Measurements from ENCODE around the gene TECPR2. TPM values are rescaled to one million over a fixed set of nuclear protein-coding genes. Genes with fewer than 3 reads are reported as not detected.

TECPR2 gene
- total and polyA plus RNA-seq, 2 donors from 2014 or later, result 6.0 to 30.2 TPM

- Histone ChIP-seq H3K36me3 (ENCODE audit: control insufficient read depth in 2 of 3, insufficient read depth in 3 of 3, low read length in 3 of 3) (peaks cover 0 to 17% (median 8%) of the 10 kb centered on the region in 3 donors), H3K9me3 (ENCODE audit: control insufficient read depth in 2 of 3, insufficient read depth in 1 of 3, low read length in 3 of 3) (no peaks in the 10 kb centered on the region), H3K27ac (ENCODE audit: low read depth in 2 of 2, low read length in 2 of 2) (no peak overlapping the region), H3K9ac (ENCODE audit: low read length in 3 of 3) (no peak overlapping the region), H3K27me3 (ENCODE audit: control insufficient read depth, insufficient read depth, low read length) (no peaks in the 10 kb centered on the region), H3K4me3 (ENCODE audit: low read length in 3 of 3) (no peak overlapping the region), H3K4me1 (ENCODE audit: control insufficient read depth in 2 of 3, insufficient read depth in 2 of 3, low read depth in 1 of 3, low read length in 3 of 3) (no peaks in the 10 kb centered on the region)
- intact Hi-C loops (cut with DNase I), result no loop called here
- no peak for DNase-seq
- FAIRE-seq, result no peak
- TF ChIP-seq, protein P1, sequence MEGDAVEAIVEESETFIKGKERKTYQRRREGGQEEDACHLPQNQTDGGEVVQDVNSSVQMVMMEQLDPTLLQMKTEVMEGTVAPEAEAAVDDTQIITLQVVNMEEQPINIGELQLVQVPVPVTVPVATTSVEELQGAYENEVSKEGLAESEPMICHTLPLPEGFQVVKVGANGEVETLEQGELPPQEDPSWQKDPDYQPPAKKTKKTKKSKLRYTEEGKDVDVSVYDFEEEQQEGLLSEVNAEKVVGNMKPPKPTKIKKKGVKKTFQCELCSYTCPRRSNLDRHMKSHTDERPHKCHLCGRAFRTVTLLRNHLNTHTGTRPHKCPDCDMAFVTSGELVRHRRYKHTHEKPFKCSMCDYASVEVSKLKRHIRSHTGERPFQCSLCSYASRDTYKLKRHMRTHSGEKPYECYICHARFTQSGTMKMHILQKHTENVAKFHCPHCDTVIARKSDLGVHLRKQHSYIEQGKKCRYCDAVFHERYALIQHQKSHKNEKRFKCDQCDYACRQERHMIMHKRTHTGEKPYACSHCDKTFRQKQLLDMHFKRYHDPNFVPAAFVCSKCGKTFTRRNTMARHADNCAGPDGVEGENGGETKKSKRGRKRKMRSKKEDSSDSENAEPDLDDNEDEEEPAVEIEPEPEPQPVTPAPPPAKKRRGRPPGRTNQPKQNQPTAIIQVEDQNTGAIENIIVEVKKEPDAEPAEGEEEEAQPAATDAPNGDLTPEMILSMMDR (IDR thresholded peaks at IDR 0.05; ENCODE audit: borderline replicate concordance, extremely low read depth, insufficient read depth), result no peak
Measured at GRCh38 chr14:102461490-102462338, 99.0 kb downstream of the TECPR2 start.

- no peak for DNase-seq
- Histone ChIP-seq H3K27me3 (ENCODE audit: control insufficient read depth, insufficient read depth, low read length) (no peaks in the 10 kb centered on the region), H3K4me3 (ENCODE audit: low read length in 3 of 3) (no peak overlapping the region), H3K9ac (ENCODE audit: low read length in 3 of 3) (no peak overlapping the region), H3K9me3 (ENCODE audit: control insufficient read depth in 2 of 3, insufficient read depth in 1 of 3, low read length in 3 of 3) (no peaks in the 10 kb centered on the region), H3K27ac (ENCODE audit: low read depth in 2 of 2, low read length in 2 of 2) (no peak overlapping the region), H3K4me1 (ENCODE audit: control insufficient read depth in 2 of 3, insufficient read depth in 2 of 3, low read depth in 1 of 3, low read length in 3 of 3) (no peaks in the 10 kb centered on the region), H3K36me3 (ENCODE audit: control insufficient read depth in 2 of 3, insufficient read depth in 3 of 3, low read length in 3 of 3) (peaks cover 0 to 17% (median 8%) of the 10 kb centered on the region in 3 donors)
- TF ChIP-seq, protein P1 (IDR thresholded peaks at IDR 0.05; ENCODE audit: borderline replicate concordance, extremely low read depth, insufficient read depth), result no peak
- intact Hi-C loops (cut with DNase I), result no loop called here
- no peak for FAIRE-seq
Measured at GRCh38 chr14:102462391-102462790, 99.7 kb downstream of the TECPR2 start.

GRCh38 chr14:102464006-102464405, 101.3 kb downstream of the TECPR2 start:
- DNase-seq (no peak), FAIRE-seq (no peak)
- no peaks in the 10 kb centered on the region for H3K27me3 ChIP-seq (ENCODE audit: control insufficient read depth, insufficient read depth, low read length)
- TF ChIP-seq, protein P1 (IDR thresholded peaks at IDR 0.05; ENCODE audit: borderline replicate concordance, extremely low read depth, insufficient read depth), result no peak
- no peaks in the 10 kb centered on the region for H3K9me3 ChIP-seq (ENCODE audit: control insufficient read depth in 2 of 3, insufficient read depth in 1 of 3, low read length in 3 of 3)
- no peaks in the 10 kb centered on the region for H3K4me1 ChIP-seq (ENCODE audit: control insufficient read depth in 2 of 3, insufficient read depth in 2 of 3, low read depth in 1 of 3, low read length in 3 of 3)
- H3K4me3 ChIP-seq (ENCODE audit: low read length in 3 of 3), result no peak overlapping the region
- H3K9ac ChIP-seq (ENCODE audit: low read length in 3 of 3), result no peak overlapping the region
- H3K27ac ChIP-seq (ENCODE audit: low read depth in 2 of 2, low read length in 2 of 2), result no peak overlapping the region
- peaks cover 0 to 16% (median 8%) of the 10 kb centered on the region in 3 donors for H3K36me3 ChIP-seq (ENCODE audit: control insufficient read depth in 2 of 3, insufficient read depth in 3 of 3, low read length in 3 of 3)
- intact Hi-C loops (cut with DNase I), result no loop called here
